ENCODE measurements around the gene DNAJC2. TPM values are rescaled to one million over a fixed set of nuclear protein-coding genes. Genes with fewer than 3 reads are reported as not detected.
"Not testable (repeated sequence)": the region's sequence is repeated elsewhere in the genome, so short reads cannot be mapped to it uniquely, and the experiment has no call there.

DNAJC2 gene
- total RNA-seq, 1 experiment from 2014 or later: 29.3 TPM

DNA sequence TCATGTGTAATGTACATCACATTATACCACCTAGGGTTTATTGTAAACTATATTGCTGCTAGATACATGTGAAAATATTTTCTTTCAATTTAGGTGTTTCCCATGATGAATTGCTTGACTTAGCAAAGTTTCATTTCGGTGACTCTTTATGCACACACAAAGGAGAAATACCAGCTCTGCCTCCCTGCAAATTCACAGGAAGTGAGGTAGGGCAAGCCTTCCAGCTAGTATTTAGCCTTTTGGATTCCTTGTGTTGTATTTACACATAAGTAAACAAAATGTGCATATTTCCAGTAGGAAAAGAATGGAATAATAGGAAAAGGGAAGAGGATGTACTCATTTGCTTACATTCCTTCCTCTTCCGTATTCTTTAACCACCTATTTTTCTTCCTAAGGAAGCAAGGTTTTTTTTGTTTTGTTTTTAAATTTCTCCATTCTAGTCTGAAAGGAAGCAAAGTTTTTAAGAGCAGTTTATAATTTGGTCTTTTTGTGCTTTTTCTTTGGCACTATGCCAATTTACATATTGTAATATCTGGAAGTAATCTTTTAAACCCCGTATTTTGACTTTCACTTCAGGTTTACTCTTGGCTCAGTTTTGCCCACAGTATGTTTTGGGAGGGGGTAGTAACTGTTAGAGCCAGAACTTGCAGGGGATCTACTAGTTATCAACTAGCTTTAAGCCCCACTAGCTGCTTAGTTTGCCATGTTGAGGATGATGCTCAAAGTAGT is 36.9 kb downstream of the DNAJC2 start:
- H3K27ac ChIP-seq: peak overlapping the region; percentile 11; the same call in 1 of the 2 replicates
- H3K36me3 ChIP-seq: peaks cover 94% of the 10 kb centered on the region
- H3K27me3 ChIP-seq (replicated peaks): no peaks in the 10 kb centered on the region
- H3K9me3 ChIP-seq (replicated peaks): no peaks in the 10 kb centered on the region
- H3K4me3 ChIP-seq: no peak overlapping the region
- peaks cover 5% of the 10 kb centered on the region; the same call in 1 of the 2 replicates for H3K4me1 ChIP-seq (replicated peaks)
- DNase-seq (ENCODE audit: low read depth in 1 of 2, low spot score in 2 of 2): peak in 1 of 2 experiments; percentile 17

DNA sequence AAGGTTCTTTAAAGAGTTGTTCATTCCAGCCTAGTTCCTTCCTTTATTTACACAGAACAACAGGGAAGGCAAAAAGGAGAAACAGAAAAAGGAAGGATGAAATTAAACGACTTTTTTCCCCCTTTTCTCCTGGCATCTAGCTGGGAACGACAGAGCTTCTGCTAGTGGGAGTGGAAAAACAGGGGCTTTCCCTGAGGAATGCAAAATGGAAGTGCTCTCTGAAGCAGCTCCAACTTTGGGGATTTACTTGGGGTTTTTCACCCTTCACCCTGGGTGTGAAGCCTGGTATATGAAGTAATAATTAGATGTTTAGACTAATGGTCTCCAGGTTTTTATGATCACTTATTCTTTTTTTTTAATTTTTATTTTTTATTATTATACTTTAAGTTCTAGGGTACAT is 43.1 kb downstream of the DNAJC2 start:
- H3K27ac ChIP-seq: no peak overlapping the region
- no peaks in the 10 kb centered on the region for H3K27me3 ChIP-seq (replicated peaks)
- H3K4me1 ChIP-seq (replicated peaks): peaks cover 13% of the 10 kb centered on the region
- no peaks in the 10 kb centered on the region; the same call in 1 of the 2 replicates for H3K9me3 ChIP-seq (replicated peaks)
- H3K36me3 ChIP-seq: peaks cover 81% of the 10 kb centered on the region
- no peak for DNase-seq (ENCODE audit: low read depth in 1 of 2, low spot score in 2 of 2)
- H3K4me3 ChIP-seq: no peak overlapping the region

DNA sequence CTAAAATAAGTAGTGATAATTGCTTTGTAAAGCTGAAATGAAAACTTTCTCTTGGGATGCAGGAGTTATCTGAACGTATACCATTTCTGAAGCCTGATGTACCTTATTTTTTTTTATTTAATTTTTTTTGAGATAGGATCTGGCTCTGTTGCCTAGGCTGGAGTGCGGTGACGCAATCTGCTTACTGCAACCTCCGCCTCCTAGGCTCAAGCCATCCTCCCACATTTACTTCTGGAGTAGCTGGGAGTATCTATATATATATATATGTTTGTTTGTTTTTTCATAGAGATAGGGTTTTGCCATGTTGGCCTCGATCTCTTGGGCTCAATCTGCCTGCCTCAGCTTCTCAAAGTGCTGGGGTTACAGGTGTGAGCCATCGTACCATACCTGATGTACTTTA is 44.9 kb downstream of the DNAJC2 start:
- Histone ChIP-seq H3K27me3 (replicated peaks) (no peaks in the 10 kb centered on the region), H3K27ac (no peak overlapping the region), H3K4me1 (replicated peaks) (peaks cover 13% of the 10 kb centered on the region), H3K4me3 (no peak overlapping the region), H3K36me3 (peaks cover 68% of the 10 kb centered on the region), H3K9me3 (replicated peaks) (no peaks in the 10 kb centered on the region; the same call in 1 of the 2 replicates)
- no peak for DNase-seq (ENCODE audit: low read depth in 1 of 2, low spot score in 2 of 2)

DNA sequence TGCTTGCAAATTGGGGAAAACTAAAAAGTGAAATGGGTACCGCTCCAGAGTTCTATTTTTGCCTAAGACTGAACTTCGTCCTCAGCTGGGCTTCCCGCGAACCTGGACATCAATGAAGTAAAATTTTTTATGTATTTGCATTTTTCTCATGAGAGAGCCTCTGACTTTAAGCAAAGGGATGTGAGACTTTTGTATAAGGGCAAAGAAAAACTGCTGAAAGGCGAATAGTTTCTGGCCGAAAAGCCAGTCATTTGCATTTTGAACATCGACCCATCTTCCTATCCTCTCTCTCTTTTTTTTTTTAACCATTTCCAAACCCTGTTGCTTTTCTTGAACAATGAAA is 46.8 kb downstream of the DNAJC2 start:
- peak overlapping the region; percentile 74; the same call in 1 of the 2 replicates for H3K27ac ChIP-seq
- H3K4me3 ChIP-seq: peak overlapping the region; percentile 87
- no peaks in the 10 kb centered on the region; the same call in 1 of the 2 replicates for H3K9me3 ChIP-seq (replicated peaks)
- H3K36me3 ChIP-seq: peaks cover 49% of the 10 kb centered on the region
- no peak for DNase-seq (ENCODE audit: low read depth in 1 of 2, low spot score in 2 of 2)
- H3K4me1 ChIP-seq (replicated peaks): peaks cover 13% of the 10 kb centered on the region
- H3K27me3 ChIP-seq (replicated peaks): no peaks in the 10 kb centered on the region; the same call in 1 of the 2 replicates

DNA sequence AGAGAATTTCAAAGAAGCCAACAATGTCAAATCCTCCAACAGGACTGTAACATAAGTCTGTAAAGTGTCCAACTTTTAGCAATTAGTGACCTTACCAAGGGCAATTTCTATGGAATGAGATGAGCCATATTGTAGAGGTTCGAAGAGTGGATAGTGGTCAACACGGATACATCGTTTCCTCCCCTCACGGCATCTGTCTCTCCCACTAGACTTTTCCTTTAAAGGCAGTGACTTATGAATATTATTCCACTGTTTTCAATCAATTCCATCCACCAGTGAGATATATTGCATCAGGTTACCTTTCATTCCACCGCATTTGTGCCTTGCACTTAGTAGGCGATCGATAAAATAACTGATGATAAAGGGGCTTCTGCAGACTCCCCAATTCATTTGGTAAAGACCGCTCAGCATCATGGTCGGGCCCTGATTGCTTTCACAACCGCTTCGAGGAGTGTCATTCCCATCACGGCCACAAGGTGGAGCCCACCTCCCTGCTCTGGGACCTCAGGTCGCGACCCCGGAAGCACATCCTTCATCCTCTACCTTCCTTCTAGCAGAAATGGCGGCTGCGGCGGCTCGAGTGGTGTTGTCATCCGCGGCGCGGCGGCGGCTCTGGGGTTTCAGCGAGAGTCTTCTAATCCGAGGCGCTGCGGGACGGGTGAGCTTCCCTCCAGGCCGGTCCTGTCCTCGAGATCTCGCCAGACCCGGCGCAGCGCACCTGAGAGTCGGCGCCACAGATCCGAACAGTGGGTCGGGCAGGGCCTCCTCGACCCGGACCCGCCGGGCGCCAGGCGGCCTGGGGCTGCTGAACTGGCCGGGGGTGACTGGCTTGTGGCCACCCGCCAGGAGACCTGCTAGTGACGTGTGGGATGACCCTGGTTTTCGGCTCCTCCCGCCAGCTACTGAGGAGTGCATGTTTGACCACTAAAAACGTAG is 47.4 kb downstream of the DNAJC2 start, which contains the start of gene PMPCB:
PMPCB (plus strand) TSS at position 535 of the 936 bp plus-strand sequence; CDS start at position 560, 25 bp downstream.
- peak; percentile 84 to 94 for DNase-seq (ENCODE audit: low read depth in 1 of 2, low spot score in 2 of 2)
- H3K4me3 ChIP-seq: peak within 1 kb of the TSS; percentile 87
- H3K4me1 ChIP-seq (replicated peaks): peaks cover 13% of the 10 kb centered on the region
- peaks cover 43% of the 10 kb centered on the region for H3K36me3 ChIP-seq
- no peaks in the 10 kb centered on the region; the same call in 1 of the 2 replicates for H3K9me3 ChIP-seq (replicated peaks)
- H3K27me3 ChIP-seq (replicated peaks): no peaks in the 10 kb centered on the region; the same call in 1 of the 2 replicates
- H3K27ac ChIP-seq: peak within 1 kb of the TSS; percentile 74

DNA sequence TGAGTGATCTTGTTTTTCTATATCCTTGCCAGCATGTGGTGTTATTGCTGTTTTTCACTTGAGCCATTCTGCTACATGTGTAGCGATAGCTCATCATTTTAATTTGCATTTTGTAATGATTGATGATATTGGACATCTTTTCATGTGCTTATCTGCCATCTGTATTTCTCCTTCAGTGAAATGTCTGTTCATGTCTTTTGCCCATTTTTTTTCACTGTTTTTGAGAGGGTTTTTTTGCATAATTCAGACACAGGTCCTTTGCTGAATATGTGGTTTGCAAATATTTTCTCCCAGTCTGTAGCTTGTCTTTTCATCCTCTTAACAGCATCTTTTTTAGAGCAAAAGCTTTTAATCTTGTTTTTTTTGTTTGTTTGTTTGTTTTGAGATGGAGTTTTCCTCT is 51.0 kb downstream of the DNAJC2 start:
- no peak overlapping the region for H3K4me3 ChIP-seq
- no peak overlapping the region for H3K27ac ChIP-seq
- peaks cover 10% of the 10 kb centered on the region for H3K4me1 ChIP-seq (replicated peaks)
- H3K36me3 ChIP-seq: peaks cover 7% of the 10 kb centered on the region
- no peaks in the 10 kb centered on the region; the same call in 1 of the 2 replicates for H3K9me3 ChIP-seq (replicated peaks)
- H3K27me3 ChIP-seq (replicated peaks): no peaks in the 10 kb centered on the region; the same call in 1 of the 2 replicates
- no peak for DNase-seq (ENCODE audit: low read depth in 1 of 2, low spot score in 2 of 2)

DNA sequence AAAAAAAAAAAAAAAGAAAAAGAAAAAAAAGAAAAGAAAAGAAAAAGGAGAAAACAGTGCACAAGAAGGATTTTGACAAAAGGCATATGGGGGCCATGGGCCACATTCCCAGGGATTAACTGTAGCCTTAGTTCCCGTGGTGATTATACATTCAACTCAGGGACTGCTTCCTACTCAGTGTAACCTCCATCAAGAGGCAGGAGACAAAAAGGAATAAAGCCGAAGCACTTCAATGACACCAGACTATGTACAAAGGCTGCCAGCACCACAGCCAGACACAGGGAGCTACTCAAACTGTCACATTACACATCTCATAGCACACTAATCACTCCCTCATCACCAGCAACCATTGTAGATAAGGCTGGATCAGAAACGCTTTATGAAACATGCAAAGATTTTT is 52.4 kb downstream of the DNAJC2 start:
- Histone ChIP-seq H3K9me3 (replicated peaks) (no peaks in the 10 kb centered on the region), H3K4me3 (no peak overlapping the region), H3K4me1 (replicated peaks) (peaks cover 5% of the 10 kb centered on the region), H3K27ac (no peak overlapping the region), H3K36me3 (no peaks in the 10 kb centered on the region), H3K27me3 (replicated peaks) (no peaks in the 10 kb centered on the region; the same call in 1 of the 2 replicates)
- no peak for DNase-seq (ENCODE audit: low read depth in 1 of 2, low spot score in 2 of 2)

DNA sequence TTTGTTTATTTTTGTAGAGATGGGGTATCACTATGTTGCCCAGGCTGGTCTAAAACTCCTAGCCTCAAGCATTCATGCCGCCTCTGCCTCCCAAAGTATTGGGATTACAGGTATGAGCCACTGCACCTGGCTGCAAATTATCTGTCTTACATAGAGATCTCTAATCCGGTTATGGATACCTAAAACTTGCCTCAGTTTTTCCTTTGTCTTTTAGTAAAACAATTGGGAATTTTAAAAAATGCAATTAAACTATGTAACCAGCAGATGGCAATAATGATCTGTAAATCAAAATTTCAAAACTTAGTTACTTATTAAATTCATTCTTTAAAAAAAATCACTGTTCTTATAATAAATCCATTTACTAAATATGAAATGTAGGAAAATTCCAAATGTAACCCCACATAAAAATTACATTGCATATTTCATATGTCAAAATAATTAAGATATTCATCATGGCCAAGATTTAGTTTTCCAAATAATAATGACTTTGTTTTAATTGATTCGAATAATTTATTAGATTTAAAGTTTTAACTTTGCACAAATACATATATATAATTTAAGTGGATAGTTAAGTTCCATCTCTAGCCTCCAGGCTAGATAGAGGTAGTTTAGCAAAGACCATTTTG is 61.7 kb downstream of the DNAJC2 start:
- not testable (repeated sequence) for H3K27me3 ChIP-seq (replicated peaks); H3K4me3 ChIP-seq; H3K36me3 ChIP-seq; H3K9me3 ChIP-seq (replicated peaks); H3K27ac ChIP-seq; DNase-seq (ENCODE audit: low read depth in 1 of 2, low spot score in 2 of 2); H3K4me1 ChIP-seq (replicated peaks)

DNA sequence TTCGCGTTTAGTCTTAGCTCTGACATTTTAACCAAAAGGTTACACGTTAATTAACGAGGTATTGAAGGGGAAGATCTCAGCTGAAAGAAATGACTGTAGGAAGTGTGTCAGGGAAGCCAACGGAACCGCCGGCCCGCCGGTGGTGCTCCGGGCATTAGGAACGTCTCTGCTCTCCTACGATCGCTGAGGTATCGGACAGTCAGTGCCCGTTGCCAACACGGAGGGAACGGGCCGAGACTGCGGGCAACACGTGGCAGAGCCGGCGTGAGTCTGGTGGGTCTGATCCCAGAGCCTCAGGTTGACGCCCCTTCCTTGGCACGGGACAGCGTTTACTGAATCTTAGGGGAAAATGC is 63.8 kb downstream of the DNAJC2 start:
- DNase-seq (ENCODE audit: low read depth in 1 of 2, low spot score in 2 of 2); H3K27me3 ChIP-seq (replicated peaks); H3K4me1 ChIP-seq (replicated peaks); H3K9me3 ChIP-seq (replicated peaks); H3K36me3 ChIP-seq; H3K27ac ChIP-seq: not testable (repeated sequence)
- H3K4me3 ChIP-seq: peak overlapping the region; percentile 24

DNA sequence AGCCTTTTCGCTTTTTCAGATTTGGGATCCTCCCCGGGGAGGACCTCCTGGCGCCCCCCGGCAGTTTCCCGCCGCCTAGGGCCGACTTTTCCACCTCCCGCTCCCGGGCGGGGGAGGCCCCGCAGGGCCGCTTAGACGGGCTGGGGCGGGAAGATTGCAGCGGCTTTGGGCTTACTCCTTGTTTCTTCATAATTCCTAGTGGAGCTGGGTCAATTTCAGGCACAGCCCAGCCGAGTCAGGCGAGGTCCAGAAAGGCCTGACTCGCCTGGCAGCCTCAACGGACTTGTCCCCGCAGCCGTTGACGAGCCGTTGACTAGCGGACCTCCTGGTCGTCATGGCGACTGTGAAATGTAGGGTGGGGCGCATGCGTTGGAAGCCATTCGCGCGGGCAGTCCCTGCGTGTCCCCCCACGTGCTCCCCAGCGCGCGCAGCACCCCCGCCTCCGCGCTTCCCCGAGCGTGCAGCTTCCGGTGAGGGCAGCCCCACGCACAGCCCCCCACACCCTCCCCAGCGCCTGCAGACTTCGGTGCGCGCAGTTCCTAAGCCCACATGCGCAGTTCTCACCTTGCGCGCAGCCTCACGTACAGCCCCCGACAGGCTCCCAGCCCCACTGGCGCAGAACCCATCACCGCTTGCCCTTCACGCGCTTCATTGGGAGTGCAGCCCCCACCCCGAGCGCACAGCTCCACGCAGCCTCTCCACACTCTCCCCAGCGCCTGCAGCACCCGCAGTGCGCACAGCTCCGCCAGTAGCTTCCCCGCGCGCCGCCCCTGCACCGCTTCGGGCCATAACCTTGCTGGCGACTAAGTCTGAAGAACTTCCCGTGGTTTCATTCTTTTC is 64.4 kb downstream of the DNAJC2 start:
- H3K36me3 ChIP-seq; H3K27ac ChIP-seq; H3K27me3 ChIP-seq (replicated peaks); H3K9me3 ChIP-seq (replicated peaks); H3K4me1 ChIP-seq (replicated peaks): not testable (repeated sequence)
- peak overlapping the region; percentile 24 for H3K4me3 ChIP-seq
- DNase-seq (ENCODE audit: low read depth in 1 of 2, low spot score in 2 of 2): peak; percentile 36 to 67

DNA sequence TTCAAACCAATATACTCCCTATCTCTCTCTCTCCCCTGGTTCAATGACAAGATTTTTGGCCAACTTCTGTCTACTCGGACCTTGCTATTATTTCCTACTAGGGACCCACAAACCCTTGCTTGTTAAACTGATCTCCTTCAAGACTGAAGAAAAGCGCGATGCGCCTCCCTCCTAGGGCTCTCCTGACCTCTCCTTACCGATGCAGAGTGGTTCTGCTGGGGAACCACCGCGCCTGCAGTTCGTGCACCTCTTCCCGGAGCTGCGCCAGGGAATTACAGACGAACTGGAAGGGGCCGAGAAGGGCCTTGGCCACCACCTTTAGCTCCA is 65.0 kb downstream of the DNAJC2 start:
- not testable (repeated sequence) for H3K9me3 ChIP-seq (replicated peaks); H3K27me3 ChIP-seq (replicated peaks); H3K27ac ChIP-seq; DNase-seq (ENCODE audit: low read depth in 1 of 2, low spot score in 2 of 2); H3K36me3 ChIP-seq; H3K4me1 ChIP-seq (replicated peaks)
- peak overlapping the region; percentile 24 for H3K4me3 ChIP-seq

DNA sequence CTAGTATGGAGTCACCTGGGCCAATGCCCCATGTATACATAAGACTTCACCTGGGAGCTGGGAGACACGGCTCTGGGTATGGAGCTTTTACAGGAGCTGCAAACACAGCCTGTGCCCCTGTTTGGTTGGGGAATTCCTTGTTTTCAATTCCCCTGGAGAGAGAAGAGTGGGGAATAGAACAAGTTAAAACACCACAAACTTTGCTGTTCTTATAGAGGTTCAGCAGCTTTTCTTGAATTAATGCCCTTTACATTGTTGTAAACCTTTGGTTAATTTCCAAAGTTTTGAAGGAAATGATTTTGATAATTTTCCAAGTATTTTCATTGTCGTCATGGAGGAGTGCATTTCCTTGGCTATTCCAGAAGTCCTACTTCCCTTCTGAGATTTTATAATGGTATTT is 66.4 kb downstream of the DNAJC2 start:
- not testable (repeated sequence) for H3K4me3 ChIP-seq; H3K4me1 ChIP-seq (replicated peaks); H3K27me3 ChIP-seq (replicated peaks); H3K36me3 ChIP-seq; H3K9me3 ChIP-seq (replicated peaks); DNase-seq (ENCODE audit: low read depth in 1 of 2, low spot score in 2 of 2); H3K27ac ChIP-seq

DNA sequence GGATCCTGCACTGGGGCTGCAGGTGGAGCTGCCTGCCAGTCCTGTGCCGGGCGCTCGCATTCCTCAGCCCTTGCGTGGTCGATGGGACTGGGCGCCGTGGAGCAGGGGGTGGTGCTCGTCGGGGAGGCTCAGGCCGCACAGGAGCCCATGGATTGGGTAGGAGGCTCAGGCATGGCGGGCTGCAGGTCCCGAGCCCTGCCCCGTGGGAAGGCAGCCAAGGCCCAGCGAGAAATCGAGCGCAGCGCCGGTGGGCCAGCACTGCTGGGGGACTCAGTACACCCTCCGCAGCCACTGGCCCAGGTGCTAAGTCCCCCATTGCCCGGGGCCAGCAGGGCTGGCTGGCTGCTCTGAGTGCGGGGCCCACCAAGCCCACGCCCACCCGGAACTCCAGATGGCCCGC is 69.7 kb downstream of the DNAJC2 start:
- not testable (repeated sequence) for H3K9me3 ChIP-seq (replicated peaks); H3K36me3 ChIP-seq; H3K27me3 ChIP-seq (replicated peaks); DNase-seq (ENCODE audit: low read depth in 1 of 2, low spot score in 2 of 2); H3K4me3 ChIP-seq; H3K4me1 ChIP-seq (replicated peaks); H3K27ac ChIP-seq
